Body of pancreas (tissue), 4 donors: ENCODE data around the gene ARID5B.

ENCODE experiments used
- POLR2A ChIP-seq, 3 donors: fragments of 450-650 bp; IDR thresholded peaks; one replicate each; pipeline ENCODE4 v1.6.1; 2016; ENCODE audit warnings: antibody characterized with exemption in 3 of 3, mild to moderate bottlenecking in 2 of 3
- TF ChIP-seq, protein P1 (sequence below), 7 experiments: fragments of 450-650 bp in 4 of 7; fragments of 200-600 bp in 3 of 7; sonication (generic) in 3 of 7; IDR thresholded peaks; one replicate each; pipeline ENCODE4 v1.5.1; 2016 to 2019; ENCODE audit warnings: antibody characterized with exemption in 7 of 7

DNA sequence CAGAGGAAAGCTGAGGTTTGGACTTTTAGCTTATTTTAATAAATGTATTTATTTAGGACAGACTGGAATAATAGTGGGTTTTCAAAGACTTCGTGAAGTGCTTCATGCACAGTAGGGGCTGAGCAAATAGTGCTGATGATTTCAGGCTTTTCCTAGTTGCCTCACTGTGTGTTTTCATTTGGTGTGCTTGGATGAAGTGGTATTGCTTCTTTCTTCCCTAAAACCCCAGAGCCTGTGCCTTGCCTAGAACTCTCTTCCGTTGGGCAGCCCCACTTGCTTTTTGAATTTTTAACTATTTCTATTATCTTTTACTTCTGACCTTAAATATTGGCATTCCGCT is 49.6 kb downstream of the ARID5B start:
- TF ChIP-seq, protein P1, sequence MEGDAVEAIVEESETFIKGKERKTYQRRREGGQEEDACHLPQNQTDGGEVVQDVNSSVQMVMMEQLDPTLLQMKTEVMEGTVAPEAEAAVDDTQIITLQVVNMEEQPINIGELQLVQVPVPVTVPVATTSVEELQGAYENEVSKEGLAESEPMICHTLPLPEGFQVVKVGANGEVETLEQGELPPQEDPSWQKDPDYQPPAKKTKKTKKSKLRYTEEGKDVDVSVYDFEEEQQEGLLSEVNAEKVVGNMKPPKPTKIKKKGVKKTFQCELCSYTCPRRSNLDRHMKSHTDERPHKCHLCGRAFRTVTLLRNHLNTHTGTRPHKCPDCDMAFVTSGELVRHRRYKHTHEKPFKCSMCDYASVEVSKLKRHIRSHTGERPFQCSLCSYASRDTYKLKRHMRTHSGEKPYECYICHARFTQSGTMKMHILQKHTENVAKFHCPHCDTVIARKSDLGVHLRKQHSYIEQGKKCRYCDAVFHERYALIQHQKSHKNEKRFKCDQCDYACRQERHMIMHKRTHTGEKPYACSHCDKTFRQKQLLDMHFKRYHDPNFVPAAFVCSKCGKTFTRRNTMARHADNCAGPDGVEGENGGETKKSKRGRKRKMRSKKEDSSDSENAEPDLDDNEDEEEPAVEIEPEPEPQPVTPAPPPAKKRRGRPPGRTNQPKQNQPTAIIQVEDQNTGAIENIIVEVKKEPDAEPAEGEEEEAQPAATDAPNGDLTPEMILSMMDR (IDR thresholded peaks at IDR 0.05) = no peak
- no peak for TF ChIP-seq POLR2A (IDR thresholded peaks at IDR 0.05)
